OCI-LY1 (cell line): ENCODE data around the gene SCAMP3.

ENCODE experiments used
- CTCF ChIP-seq: fragments of 200-600 bp; sonication (generic), shearing (Covaris generic); IDR thresholded peaks from 2 replicates; pipeline ENCODE4 v1.5.1; 2017; ENCODE audit warnings: mild to moderate bottlenecking, antibody characterized with exemption, low read length, moderate library complexity, mixed read lengths
- EZH2 ChIP-seq: fragments of 200-600 bp; sonication (generic), shearing (Covaris generic); IDR thresholded peaks from 2 replicates; pipeline ENCODE4 v1.8.0; 2017; ENCODE audit warnings: borderline replicate concordance, mixed run types, mild to moderate bottlenecking, antibody characterized with exemption, low read length, moderate library complexity, mixed read lengths

GRCh38 chr1:155242805-155243358 lies 19.3 kb downstream of the SCAMP3 start:
- TF ChIP-seq CTCF (no peak), EZH2 (no peak)
